ENCODE data around the gene RIN1.
"Not testable (repeated sequence)": the region's sequence is repeated elsewhere in the genome, so short reads cannot be mapped to it uniquely, and the experiment has no call there.

RIN1 gene

GRCh38 chr11:66325263-66325671 is 11.0 kb downstream of the RIN1 start:
- ChIA-PET CTCF (interaction anchor here (2.3 kb wide), 1 partner anchor 14 kb away, joined by 7 read pairs; no protein-coding TSS in a partner anchor), POLR2A (interaction anchor here (1.0 kb wide), 1 partner anchor 21 kb away, joined by 3 read pairs; no protein-coding TSS in a partner anchor)
- no peak for DNase-seq (ENCODE audit: extremely low spot score)
- TF ChIP-seq NFRKB (IDR thresholded peaks at IDR 0.05) (no peak), HDGF (IDR thresholded peaks at IDR 0.05; ENCODE audit: borderline replicate concordance) (no peak), FOXM1 (IDR thresholded peaks at IDR 0.05; ENCODE audit: borderline replicate concordance) (no peak), FOXA1 (IDR thresholded peaks at IDR 0.05) (no peak), SUZ12 (IDR thresholded peaks at IDR 0.05) (no peak), LEF1 (IDR thresholded peaks at IDR 0.05; ENCODE audit: borderline replicate concordance) (no peak), ELF4 (IDR thresholded peaks at IDR 0.05) (no peak), BHLHE40 (IDR thresholded peaks at IDR 0.05; ENCODE audit: borderline replicate concordance) (no peak), PKNOX1 (IDR thresholded peaks at IDR 0.05) (no peak), TARDBP (IDR thresholded peaks at IDR 0.05) (no peak), FOXK2 (IDR thresholded peaks at IDR 0.05) (no peak), ARNT (IDR thresholded peaks at IDR 0.05) (no peak), CTBP1 (IDR thresholded peaks at IDR 0.05; ENCODE audit: borderline replicate concordance) (no peak), L3MBTL2 (conservative IDR thresholded peaks at IDR 0.05) (no peak), SP1 (IDR thresholded peaks at IDR 0.05) (no peak), ZNF384 (IDR thresholded peaks at IDR 0.05) (no peak)

- TF ChIP-seq SP1 (IDR thresholded peaks at IDR 0.05) (no peak), NFRKB (IDR thresholded peaks at IDR 0.05) (no peak), TARDBP (IDR thresholded peaks at IDR 0.05) (no peak), ZNF384 (IDR thresholded peaks at IDR 0.05) (no peak), PKNOX1 (IDR thresholded peaks at IDR 0.05) (no peak), LEF1 (IDR thresholded peaks at IDR 0.05; ENCODE audit: borderline replicate concordance) (no peak), FOXK2 (IDR thresholded peaks at IDR 0.05) (no peak), L3MBTL2 (conservative IDR thresholded peaks at IDR 0.05) (no peak), HDGF (IDR thresholded peaks at IDR 0.05; ENCODE audit: borderline replicate concordance) (no peak), ELF4 (IDR thresholded peaks at IDR 0.05) (no peak), SUZ12 (IDR thresholded peaks at IDR 0.05) (no peak), CTBP1 (IDR thresholded peaks at IDR 0.05; ENCODE audit: borderline replicate concordance) (no peak), BHLHE40 (IDR thresholded peaks at IDR 0.05; ENCODE audit: borderline replicate concordance) (no peak), FOXM1 (IDR thresholded peaks at IDR 0.05; ENCODE audit: borderline replicate concordance) (no peak), ARNT (IDR thresholded peaks at IDR 0.05) (no peak), FOXA1 (IDR thresholded peaks at IDR 0.05) (no peak)
- DNase-seq (ENCODE audit: extremely low spot score) = no peak
- CTCF ChIA-PET = interaction anchor here (2.3 kb wide), 1 partner anchor 13 kb away, joined by 7 read pairs; no protein-coding TSS in a partner anchor
- POLR2A ChIA-PET = interaction anchor here (1.0 kb wide), 1 partner anchor 22 kb away, joined by 3 read pairs; no protein-coding TSS in a partner anchor
Observed at GRCh38 chr11:66324664-66325063, 11.6 kb downstream of the RIN1 start.

- ChIA-PET POLR2A (no interaction called here), CTCF (interaction anchor here (2.3 kb wide), 1 partner anchor 12 kb away, joined by 7 read pairs; no protein-coding TSS in a partner anchor)
- DNase-seq (ENCODE audit: extremely low spot score) = no peak
- no peak for TF ChIP-seq PKNOX1 (IDR thresholded peaks at IDR 0.05)
- TF ChIP-seq ARNT (IDR thresholded peaks at IDR 0.05) = no peak
- no peak for TF ChIP-seq HDGF (IDR thresholded peaks at IDR 0.05; ENCODE audit: borderline replicate concordance)
- TF ChIP-seq FOXM1 (IDR thresholded peaks at IDR 0.05; ENCODE audit: borderline replicate concordance) = no peak
- TF ChIP-seq ZNF384 (IDR thresholded peaks at IDR 0.05) = no peak
Observed at GRCh38 chr11:66323684-66324083, 12.6 kb downstream of the RIN1 start.

DNA sequence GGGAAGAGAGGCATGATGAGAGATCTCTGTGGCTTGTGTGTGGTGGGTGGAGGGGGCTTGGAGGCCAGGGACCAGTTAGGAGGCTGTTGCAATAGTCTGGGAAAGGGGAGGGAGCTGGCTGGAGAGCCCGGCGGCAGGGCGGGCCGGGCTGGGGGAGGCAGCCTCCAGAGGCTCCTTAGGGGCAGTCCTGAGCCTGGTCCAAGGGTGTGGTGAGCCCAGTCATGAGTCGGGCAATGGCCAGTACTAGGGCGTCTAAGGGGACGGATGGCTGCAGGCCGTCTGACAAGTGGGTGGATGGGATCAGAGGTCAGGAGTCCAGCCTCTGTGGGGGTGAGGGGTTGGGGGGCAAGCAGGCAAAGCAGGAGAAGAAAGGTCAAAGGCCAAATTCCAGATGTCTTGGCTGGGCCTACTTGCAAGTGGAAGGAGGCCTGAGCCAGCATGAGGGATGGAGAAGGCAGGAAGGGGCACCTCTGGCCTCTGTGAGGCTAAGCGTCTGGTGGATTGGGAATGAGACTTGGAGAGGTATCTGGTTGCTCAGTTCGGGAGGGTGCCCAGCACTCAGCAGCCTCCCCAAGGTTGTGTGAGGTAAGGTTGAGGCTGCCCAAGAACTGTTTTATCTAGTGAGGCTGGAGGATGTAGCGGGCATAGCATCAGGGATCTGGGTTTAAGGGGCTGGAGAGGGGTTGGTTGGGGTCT is 13.4 kb downstream of the RIN1 start:
- no peak for TF ChIP-seq FOXK2 (IDR thresholded peaks at IDR 0.05)
- TF ChIP-seq FOXM1 (IDR thresholded peaks at IDR 0.05; ENCODE audit: borderline replicate concordance) = no peak
- TF ChIP-seq FOXA1 (IDR thresholded peaks at IDR 0.05) = no peak
- TF ChIP-seq ELF4 (IDR thresholded peaks at IDR 0.05) = no peak
- no peak for TF ChIP-seq ZNF384 (IDR thresholded peaks at IDR 0.05)
- TF ChIP-seq BHLHE40 (IDR thresholded peaks at IDR 0.05; ENCODE audit: borderline replicate concordance) = no peak
- no peak for TF ChIP-seq LEF1 (IDR thresholded peaks at IDR 0.05; ENCODE audit: borderline replicate concordance)
- TF ChIP-seq PKNOX1 (IDR thresholded peaks at IDR 0.05) = no peak
- no peak for TF ChIP-seq L3MBTL2 (conservative IDR thresholded peaks at IDR 0.05)
- no peak for TF ChIP-seq NFRKB (IDR thresholded peaks at IDR 0.05)
- CTCF ChIA-PET = interaction anchor here (1.7 kb wide), 1 partner anchor 11 kb away, joined by 18 read pairs; no protein-coding TSS in a partner anchor
- DNase-seq (ENCODE audit: extremely low spot score) = no peak
- POLR2A ChIA-PET = interaction anchor here (1.5 kb wide), 1 partner anchor 10 kb away, joined by 5 read pairs; no protein-coding TSS in a partner anchor

DNA sequence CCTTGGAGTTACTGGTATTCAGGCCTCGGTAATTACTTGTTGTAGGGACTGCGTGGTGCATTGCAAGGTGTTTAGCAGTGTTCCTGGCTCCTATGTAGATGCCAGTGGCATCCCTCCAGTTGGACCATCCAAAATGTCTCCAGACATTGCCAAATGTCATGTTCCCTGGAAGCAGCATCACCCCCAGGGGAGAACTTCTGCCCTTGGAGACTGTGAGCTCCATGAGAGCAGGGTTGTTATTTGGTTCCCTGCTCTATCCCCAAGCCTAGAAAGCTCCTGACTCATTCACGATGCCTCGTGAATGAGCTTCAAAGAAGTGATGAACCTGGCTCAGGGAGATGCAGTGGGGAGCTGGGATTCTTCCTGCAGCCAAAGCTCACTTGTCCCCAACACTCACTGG is 14.6 kb downstream of the RIN1 start:
- ChIA-PET POLR2A (interaction anchor here (1.1 to 1.5 kb wide), 2 partner anchors 9 to 33 kb away, joined by 4 to 5 read pairs; partner anchors contain the start of gene YIF1A), CTCF (interaction anchor here (0.7 to 1.7 kb wide), 3 partner anchors 10 to 34 kb away, joined by 3 to 18 read pairs (median 4); no protein-coding TSS in a partner anchor)
- TF ChIP-seq FOXK2 (IDR thresholded peaks at IDR 0.05) = no peak
- TF ChIP-seq FOXA1 (IDR thresholded peaks at IDR 0.05) = no peak
- TF ChIP-seq NFRKB (IDR thresholded peaks at IDR 0.05) = no peak
- no peak for TF ChIP-seq ARNT (IDR thresholded peaks at IDR 0.05)
- TF ChIP-seq TARDBP (IDR thresholded peaks at IDR 0.05) = no peak
- no peak for TF ChIP-seq LEF1 (IDR thresholded peaks at IDR 0.05; ENCODE audit: borderline replicate concordance)
- TF ChIP-seq L3MBTL2 (conservative IDR thresholded peaks at IDR 0.05) = no peak
- TF ChIP-seq SUZ12 (IDR thresholded peaks at IDR 0.05) = no peak
- no peak for TF ChIP-seq FOXM1 (IDR thresholded peaks at IDR 0.05; ENCODE audit: borderline replicate concordance)
- TF ChIP-seq ELF4 (IDR thresholded peaks at IDR 0.05) = no peak
- TF ChIP-seq ZNF384 (IDR thresholded peaks at IDR 0.05) = no peak
- no peak for TF ChIP-seq BHLHE40 (IDR thresholded peaks at IDR 0.05; ENCODE audit: borderline replicate concordance)
- TF ChIP-seq HDGF (IDR thresholded peaks at IDR 0.05; ENCODE audit: borderline replicate concordance) = no peak
- TF ChIP-seq SP1 (IDR thresholded peaks at IDR 0.05) = no peak
- TF ChIP-seq PKNOX1 (IDR thresholded peaks at IDR 0.05) = no peak
- no peak for TF ChIP-seq CTBP1 (IDR thresholded peaks at IDR 0.05; ENCODE audit: borderline replicate concordance)
- DNase-seq (ENCODE audit: extremely low spot score) = no peak

DNA sequence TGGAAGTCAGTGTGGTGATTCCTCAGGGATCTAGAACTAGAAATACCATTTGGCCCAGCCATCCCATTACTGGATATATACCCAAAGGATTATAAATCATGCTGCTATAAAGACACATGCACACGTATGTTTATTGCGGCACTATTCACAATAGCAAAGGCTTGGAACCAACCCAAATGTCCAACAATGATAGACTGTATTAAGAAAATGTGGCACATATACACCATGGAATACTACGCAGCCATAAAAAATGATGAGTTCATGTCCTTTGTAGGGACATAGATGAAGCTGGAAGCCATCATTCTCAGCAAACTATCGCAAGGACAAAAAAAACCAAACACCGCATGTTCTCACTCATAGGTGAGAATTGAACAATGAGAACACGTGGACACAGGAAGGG is 15.5 kb downstream of the RIN1 start:
- POLR2A ChIA-PET; DNase-seq (ENCODE audit: extremely low spot score); CTCF ChIA-PET: not testable (repeated sequence)

- CTCF ChIA-PET; POLR2A ChIA-PET; DNase-seq (ENCODE audit: extremely low spot score): not testable (repeated sequence)
Observed at GRCh38 chr11:66320289-66320688, 15.9 kb downstream of the RIN1 start.
